ENCODE measurements around the gene NRIP3.
"Not testable (repeated sequence)": the region's sequence is repeated elsewhere in the genome, so short reads cannot be mapped to it uniquely, and the experiment has no call there.

The NRIP3 gene

DNA sequence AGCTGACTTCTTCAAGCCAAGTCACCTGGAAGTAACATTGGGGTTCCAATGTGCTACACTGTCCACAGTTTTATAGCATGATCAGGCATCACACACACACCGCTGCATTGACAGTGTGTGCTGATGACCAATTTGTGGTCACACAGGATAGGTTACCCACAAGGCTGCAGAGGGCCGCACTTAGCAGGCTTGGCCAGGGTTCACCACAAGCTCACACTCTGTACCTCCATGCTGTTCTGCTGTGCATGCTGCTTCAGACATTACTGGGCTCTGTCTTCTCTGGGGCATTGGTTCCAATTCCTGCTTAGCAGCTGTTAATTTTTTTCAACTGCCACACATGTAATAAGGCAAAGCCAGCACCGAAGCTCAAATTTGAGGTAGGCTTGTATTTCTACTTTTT is 11.0 kb upstream of the NRIP3 start:
- DNase-seq: no peak

DNA sequence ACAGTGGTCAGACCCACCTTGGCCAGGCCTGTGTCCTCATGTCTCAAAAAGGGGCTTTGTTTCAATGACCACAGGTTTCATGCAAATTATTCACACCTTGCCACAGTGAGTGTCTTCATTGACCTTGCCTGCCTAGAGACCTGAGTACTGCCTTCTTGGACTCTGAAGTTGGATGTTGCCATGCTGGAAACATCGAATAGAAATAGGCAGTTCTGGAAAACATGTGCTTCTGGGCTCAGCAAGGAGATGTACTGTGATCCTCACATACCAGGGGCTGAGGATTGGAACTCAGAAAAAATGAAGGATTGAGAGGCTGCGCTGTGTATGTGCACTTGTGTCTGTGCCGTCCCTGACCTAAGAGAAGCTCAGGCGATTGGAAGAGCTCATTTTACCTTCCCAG is 9.6 kb upstream of the NRIP3 start:
- DNase-seq: no peak

DNA sequence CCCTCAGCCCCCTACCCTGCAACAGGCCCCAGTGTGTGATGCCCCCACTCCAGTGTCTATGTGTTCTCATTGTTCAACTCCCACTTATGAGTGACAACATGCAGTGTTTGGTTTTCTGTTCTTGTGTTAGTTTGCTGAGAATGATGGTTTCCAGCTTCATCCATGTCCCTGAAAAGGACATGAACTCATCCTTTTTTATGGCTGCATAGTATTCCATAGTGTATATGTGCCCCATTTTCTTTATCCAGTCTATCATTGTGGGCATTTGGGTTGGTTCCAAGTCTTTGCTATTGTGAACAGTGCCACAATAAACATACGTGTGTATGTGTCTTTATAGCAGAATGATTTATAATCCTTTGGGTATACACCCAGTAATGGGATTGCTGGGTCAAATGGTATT is 5.7 kb upstream of the NRIP3 start:
- DNase-seq: not testable (repeated sequence)

DNA sequence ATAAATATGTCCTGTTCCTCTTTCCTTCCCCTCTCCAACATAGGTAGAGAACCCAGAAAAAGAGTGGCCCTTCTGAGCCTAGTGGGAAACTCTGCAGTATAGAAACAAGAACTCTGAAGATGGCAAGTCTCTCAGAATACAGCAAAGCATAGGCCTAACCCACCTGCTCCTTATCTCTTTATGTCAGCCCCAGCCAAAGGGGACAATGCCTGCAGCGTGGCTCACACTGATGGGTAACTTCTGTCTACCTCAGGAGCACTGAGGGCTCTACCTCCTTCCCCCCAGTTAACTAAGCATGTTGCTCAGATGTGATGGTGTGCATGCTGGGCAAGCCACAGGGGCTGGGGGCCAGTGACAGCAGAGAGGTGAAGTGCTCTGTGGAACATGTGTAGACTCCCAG is 4.9 kb upstream of the NRIP3 start:
- DNase-seq: no peak

DNA sequence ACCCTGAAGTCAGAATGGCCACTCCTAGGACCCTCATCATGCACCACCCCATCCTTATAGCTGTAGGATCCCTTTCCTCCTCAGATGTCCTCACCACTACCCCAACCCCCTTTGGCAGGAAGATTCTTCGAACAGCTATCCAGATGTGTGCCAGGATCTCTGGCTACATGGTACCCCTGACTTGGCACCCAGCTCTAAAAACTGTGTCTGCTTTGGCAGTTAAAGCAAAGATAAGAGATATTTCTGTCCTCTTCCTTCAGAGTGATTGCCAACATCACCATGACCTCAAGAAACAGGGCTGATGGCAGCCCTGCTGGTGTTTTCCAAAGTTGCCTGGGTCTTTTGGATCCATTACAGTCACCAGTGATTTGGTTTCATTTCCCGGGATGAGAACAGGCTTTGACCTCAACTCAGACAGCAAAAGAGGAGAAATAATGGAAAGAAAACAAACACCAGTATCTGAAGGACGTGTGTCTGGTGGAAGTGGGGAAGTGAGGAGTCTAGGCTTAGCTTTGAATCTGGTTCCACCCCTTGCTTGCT is 4.3 kb upstream of the NRIP3 start:
- DNase-seq: peak in 1 of 2 donors; percentile 51

DNA sequence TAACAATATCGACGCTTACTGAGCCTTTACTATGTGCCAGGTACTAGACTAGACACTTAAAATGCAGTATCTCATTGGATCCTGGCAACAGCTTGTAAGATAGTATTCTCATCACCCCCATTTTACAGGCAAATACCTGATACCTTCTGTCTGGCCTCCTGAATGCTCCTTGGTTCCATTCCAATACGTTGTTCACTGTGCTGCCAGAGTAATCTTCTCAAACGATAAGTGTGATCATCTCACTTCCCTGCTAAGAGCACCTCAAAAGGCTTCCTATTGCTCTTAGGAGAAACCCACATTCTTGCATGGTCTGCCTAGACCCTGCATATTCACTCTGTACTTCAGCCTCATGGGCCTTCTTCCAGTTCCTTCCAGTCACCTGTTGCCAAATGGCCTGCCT is 1.3 kb upstream of the NRIP3 start:
- no peak for DNase-seq

DNA sequence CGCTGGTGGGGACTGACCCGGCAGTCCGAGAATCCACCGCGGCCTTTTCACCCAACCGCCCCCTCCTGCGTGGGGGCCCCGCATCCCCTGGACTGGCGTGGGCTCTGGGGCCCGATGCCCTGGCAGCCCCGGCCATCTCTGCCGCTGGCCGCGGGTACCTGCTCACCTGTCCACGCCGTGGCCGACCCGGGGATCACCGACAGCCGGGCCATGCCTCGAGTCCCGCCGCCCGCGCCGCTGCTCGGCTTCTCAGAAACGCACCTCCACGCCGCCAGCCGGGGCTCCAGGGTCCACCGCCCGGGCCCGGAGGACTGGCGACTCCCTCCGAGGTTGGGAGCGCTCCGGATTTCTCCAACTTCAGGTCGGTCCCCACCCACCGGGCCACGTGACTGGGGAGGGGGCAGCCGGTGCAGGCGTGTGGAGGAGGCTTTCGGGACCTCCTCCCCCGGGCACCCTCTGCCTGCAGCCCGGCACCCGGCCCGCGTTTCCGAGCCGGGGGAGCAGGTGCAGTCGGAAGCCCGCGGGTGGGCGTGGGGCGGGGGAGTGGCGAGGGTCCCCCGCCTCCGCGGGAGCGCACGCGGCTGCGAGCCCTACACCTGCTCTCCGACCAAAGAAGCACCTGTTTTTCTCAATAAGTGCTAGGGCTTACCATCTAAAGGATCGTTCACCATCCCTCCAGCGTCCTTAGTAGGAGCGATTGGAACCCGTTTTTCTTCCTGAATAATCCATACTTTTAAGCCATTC is 554 bp upstream of the NRIP3 start:
- DNase-seq: no peak

DNA sequence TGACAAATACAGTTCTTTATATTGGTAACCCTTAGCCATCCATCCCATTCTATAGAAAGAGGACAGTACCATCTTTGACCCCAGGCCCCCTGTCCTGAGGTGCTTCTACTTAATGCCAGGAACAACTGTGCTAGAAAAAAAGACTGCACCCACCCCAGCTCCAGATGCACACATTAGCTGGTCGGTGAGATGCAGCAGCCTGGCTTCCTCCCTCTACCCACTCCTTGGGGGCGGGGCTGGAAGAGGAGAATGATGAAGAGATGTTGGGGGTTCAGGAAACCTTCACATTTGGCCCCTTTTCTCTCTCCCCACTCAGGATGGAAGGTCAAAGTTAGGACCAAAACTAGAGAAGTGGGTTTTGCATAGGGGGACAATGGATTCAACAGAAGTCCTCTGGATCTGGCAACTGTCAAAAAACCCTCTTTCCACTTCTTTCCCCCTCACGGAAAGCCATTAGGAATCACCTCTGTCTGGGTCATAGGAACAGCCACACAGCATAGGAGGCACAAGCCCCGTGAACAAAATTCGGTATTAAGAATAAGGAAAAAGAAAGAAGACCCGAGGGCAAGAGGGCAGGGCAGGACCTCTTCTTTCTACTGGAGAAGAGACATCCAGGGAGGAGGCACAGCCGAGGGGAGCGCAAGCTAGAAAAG is 755 bp downstream of the NRIP3 start:
- peak; percentile 27 to 46 for DNase-seq

DNA sequence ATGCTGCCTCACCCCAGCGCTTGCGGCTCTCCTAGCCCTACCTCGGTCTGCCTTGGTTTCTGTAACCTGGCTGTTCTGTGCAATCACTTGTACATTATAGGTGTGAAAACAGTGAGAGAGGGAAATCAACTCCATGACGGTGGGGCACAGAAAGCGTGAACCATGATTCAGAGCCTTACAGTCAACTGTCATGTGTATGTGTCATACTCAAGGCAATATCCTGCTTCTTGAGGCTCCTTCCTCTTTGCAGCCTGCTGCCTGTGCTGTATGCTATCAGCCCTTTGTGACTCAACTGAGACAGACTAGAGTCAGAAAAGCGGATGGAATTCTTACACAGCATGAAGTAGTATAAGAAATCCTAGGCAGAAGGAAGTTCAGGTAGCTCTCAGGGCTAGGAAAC is 2.1 kb downstream of the NRIP3 start:
- peak; percentile 89 to 97 for DNase-seq

DNA sequence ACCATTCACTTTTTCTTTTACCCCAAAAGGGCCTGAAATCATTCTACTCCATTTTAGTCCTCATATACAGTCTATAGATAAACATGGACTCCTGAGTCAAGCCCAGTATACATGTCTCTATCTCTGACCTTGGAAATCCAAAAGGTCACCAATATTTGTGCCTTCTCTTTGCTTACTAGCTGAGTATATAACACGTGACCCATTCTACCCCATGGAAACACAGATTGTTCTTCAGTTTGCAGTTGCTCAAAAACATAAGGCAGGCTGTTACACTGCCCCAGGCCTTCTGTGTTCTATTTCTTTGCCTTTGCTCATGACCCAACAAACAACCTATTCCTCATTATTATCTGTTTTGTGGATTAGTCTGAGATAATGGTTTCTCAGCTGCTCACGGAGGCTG is 5.8 kb downstream of the NRIP3 start:
- no peak for DNase-seq

DNA sequence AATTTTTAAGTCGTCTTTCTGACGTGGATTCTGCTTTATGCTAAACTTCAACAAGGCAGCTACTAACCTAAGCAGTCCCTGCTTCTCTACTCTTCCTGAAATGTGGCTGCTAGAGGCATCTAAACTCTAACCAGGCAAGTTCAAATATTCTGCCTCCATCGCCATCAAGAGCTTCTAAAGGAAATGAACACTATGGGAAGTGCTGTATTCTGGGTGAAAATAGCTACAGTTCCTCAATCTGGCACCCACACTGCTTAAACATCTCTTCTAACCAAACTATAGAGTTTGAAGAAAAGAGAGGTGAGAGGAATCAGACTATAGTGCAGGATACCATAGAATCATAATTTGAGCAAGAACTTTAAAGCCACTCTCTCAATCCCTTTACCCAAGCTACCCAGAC is 6.3 kb downstream of the NRIP3 start:
- peak; percentile 22 to 23 for DNase-seq

DNA sequence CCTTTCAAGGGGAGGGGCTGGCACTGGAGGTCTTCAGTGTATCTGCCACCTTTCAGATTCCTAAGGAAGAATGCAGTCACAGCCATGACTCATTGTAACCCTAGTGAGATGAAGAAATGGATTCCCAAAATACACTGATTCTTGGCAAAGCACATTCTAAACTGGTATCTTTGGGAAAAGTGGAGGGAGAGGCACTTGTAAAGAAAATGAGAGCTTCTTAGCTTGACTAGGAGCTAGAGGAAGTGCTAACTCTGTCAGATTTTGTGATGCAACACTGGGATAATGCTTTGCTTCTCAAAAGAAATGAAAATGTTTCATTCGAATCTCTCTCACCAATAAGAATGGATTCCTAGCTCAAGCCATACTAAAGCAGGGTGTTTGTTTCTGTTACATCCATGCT is 14.3 kb downstream of the NRIP3 start:
- DNase-seq: peak; percentile 28 to 48

DNA sequence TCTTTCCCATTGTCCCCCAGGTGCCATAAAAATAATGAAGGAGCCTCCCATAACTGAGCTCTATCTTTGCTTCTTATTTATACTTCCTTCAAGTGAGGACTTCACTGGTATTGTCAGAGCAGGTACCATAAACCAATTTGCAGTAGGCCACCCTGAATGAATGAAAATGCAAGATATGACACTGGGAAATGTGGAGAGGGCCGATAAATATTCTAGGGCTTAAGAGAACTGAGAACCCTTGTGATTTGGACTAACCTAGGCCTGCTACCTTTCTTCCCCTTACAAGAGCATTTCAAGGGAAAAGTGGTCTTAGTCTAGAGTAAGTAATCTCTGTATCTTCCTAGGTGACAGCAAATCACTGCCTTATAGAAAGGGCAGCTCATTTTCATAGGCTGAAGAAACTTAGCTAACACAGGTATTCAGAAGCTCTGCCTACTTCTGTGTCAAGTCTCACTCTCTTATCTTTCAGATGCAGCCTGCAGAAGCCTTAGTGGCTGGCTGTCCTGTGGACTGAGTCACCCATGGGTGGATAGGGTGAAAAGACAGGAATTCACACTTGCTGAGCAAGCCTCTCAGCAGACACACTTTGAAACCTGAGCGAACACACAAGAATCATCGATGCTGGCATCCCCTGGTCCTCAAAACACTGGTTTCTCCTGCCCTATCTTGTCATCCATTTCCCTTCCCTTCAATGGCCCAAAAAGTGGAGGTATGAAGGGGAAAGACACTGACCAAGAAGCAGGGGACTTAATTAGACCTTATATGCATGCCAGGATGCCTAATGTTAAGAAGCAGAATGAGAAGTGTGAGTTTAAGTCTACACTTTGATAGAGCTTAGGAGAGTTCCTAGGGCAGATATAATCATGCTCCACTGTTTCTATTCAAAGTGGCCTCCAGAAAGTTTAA is 15.2 kb downstream of the NRIP3 start:
- DNase-seq: no peak

DNA sequence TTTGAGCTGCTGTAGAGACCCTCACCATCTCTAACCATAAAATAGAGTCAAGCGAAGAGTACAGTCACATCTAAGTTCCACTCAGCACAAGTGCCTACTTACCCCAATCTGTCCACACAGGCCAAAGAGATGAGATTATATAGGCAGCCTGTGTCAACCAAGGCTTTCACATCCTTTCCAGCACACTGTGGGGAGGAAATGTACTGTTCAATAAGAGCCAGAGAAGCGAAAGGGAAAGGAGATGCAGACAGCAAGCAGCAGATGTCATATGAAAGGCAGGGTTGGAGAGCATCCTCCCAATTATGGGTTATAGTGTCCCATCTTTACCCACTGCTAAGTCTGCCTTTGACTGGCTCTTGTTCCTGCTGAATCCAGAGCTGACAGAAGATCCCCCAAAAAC is 16.4 kb downstream of the NRIP3 start:
- DNase-seq: no peak

DNA sequence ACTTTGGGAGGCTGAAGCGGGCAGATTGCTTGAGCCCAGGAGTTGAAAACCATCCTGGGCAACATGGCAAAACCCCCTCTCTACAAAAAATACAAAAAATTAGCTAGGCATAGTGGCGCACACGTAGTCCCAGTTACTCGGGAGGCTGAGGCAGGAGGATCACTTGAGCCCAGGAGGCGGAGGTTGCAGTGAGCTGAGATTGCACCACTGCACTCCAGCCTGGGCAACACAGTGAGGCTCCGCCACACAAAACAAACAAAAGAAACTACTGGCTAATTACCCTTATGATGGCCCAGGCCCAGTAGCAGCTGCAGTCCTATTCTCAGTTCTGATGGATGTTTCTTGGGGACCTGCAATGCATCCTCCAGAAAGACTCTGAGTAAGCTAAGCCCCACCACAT is 17.0 kb downstream of the NRIP3 start:
- DNase-seq: not testable (repeated sequence)

DNA sequence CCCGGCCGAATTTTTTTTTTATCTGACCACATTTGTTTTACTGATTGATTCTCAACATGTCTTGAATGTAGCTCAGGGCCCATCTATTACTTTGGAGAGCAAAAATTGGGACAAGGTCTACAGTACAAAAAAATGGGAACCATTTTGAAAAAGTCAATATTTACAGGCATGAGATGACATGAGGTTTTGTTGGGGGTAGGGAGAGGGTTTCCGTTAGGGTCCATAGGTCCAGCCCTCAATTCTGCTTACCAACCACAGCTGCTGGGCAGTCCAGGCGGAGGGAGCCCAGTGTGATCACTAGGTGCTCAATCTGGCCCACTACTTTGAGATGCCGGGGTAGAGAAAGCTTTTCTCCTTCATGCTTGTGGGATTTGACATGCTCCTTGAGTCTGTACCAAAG is 18.3 kb downstream of the NRIP3 start:
- no peak for DNase-seq

DNA sequence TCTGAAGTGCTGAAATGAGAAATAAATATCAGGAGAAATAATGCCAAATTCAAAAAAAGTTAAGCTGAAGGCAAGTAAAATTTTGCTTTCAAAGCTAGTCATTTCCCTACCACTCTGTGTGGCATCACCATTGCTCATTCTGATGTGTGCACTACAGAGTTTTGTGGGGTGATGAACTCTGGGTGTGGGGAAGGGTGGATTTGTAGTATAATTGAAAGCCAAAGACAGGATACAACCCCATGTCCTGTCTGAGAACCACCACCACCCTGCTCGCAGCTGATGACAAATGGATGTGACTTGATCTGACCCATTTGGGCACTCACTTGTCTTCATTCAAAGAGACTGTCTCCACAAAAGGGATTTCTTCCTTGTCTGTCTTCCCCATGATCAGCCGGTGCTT is 20.2 kb downstream of the NRIP3 start:
- DNase-seq: no peak

DNA sequence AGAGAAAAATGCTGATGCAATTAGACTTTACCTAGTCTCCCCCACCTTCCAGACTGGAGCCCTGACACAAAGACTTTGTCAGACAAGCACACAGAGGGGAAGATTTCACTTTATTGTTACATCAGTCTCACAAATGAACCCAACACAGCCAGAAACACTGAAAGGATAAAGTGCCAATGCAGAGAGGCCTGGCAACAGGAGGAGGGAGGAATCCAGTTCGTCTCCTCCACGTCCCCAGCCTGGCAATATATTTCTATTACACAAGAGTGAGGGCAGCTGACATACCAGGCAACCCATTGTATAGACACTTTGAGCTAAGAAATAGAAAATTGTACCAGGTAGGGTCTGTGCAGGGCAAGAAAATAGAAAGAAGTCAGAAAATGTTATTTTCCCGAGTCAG is 23.3 kb downstream of the NRIP3 start:
- DNase-seq: no peak

DNA sequence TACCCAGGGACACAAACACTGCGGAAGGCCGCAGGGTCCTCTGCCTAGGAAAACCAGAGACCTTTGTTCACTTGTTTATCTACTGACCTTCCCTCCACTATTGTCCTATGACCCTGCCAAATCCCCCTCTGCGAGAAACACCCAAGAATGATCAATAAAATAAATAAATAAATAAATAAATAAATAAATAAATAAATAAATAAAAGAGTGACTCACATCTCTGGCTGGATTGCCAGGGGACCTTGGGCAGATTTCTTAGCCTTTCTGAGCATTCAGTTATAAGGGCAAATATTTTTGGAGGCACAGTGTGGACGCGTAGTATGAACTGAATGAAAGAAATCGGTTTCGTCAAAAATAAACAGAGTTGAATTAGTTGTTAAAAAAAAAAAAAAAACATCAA is 24.4 kb downstream of the NRIP3 start:
- not testable (repeated sequence) for DNase-seq

DNA sequence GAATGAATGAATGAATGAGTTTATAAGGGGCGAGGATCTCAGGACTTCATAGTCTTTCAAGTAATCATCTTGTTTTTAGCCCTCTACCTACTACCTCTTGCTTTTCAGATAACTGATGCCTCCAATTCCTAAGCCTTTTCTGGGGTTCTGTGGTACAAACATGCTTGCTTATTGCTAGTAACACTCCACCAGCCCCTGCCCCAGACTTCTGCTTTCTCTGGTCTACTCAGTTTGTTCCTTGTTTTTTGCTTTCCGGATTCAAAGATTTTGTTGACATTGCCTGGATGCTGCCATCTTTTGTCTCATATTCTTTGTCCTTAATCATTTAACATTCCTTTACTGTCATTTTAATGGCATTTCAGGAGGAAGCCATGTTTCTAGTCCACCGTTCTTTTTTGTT is 30.7 kb downstream of the NRIP3 start:
- no peak for DNase-seq

DNA sequence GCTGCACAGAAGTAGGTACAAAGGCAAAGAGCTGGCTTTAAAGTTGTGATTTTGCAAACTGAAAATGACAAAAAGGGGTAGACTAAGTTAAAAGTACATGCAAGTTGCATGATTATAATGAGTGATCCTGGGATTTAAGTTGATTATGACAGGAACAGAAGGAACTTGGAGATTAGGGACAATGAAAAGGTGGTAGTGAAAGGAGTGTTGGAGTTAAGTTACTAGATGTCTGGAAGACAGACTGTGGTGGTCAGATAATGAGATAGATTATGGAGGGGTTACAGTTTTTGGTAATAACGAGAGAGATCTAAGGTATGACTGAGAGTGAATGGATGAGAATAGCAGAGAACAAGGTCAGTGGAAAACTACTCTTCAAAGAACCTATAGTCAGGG is 31.9 kb downstream of the NRIP3 start:
- no peak for DNase-seq

DNA sequence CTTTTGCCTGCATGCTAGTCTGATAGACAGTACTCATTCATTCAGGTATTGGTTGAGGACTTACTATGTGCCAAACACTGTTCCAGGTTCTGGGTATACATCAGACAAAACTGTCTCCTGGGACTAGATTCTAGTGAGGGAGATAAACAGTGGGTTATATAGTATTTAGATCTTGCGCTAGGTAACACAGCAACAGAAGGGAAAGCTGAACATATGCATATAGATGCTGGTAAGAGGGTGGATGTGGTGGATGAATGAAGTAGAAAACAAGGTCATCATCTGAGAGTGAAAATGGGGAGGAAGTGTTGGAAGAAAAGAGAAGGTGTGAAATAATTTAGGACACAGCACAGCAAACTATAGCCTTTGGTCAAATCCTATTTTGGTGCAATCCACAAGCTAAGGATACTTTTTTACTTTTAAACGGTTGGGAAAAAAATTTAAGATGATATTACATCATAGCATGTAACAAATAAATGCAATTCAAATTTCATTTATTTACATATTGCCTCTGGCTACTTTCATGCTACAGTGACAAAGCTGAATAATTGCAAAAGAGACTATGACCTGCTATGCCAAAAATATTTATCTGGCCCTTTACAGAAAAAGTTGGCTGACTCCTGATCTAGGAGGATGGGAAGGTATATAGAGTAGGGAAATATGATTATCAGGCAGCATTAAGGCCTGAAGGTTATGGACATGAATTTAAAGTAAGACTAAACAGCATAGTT is 32.4 kb downstream of the NRIP3 start:
- no peak for DNase-seq

DNA sequence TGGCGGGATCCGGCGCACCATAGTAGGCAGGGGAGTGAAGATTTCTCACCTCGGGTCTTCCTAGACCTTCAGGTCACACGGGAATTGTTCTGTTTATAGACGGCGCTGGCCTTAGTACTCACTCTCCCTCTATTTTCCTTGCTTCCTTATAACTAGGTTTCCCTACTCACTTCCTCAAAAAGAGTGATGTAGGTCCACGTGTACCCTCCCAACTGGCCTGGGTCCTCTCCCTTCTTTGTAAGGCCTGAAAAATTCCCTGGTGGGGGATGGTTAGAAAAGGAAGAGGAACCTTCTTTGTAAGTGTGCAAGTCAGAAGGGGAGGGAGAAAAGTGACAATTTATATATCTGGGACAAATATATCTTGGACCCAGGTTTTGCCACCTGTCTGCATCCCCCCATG is 36.6 kb downstream of the NRIP3 start:
- DNase-seq: peak; percentile 33 to 77

Data from inflammatory macrophage treated with lipopolysaccharide for 1 hour (primary cell).